HG03469 (cell line): ENCODE data around the gene BTBD9.
"Not testable (repeated sequence)": the region's sequence is repeated elsewhere in the genome, so short reads cannot be mapped to it uniquely, and the experiment has no call there.

ENCODE experiments used
- ATAC-seq: cut with Tn5 transposase; IDR thresholded peaks from one replicate; pipeline ENCODE4 v1.9.1; 2021; ENCODE audit warnings: mild to moderate bottlenecking, moderate library complexity, moderate number of reproducible peaks; ENCODE audit not compliant: unreplicated experiment

Gene BTBD9

GRCh38 chr6:38141085-38141484, 498.6 kb downstream of the BTBD9 start:
- no peak for ATAC-seq

- ATAC-seq: no peak
These were observed 501.4 kb downstream of the BTBD9 start for GRCh38 chr6:38138374-38138773.

- ATAC-seq: no peak
These were observed 502.0 kb downstream of the BTBD9 start for GRCh38 chr6:38137608-38138265.

- ATAC-seq: no peak
These were observed 503.2 kb downstream of the BTBD9 start for GRCh38 chr6:38136547-38136946.

GRCh38 chr6:38134704-38135088, 505.0 kb downstream of the BTBD9 start:
- no peak for ATAC-seq

- no peak for ATAC-seq
These were observed 505.6 kb downstream of the BTBD9 start for GRCh38 chr6:38133932-38134703.

GRCh38 chr6:38131527-38131965, 508.2 kb downstream of the BTBD9 start:
- no peak for ATAC-seq

GRCh38 chr6:38127284-38127683, 512.4 kb downstream of the BTBD9 start:
- ATAC-seq: no peak

- not testable (repeated sequence) for ATAC-seq
These were observed 515.4 kb downstream of the BTBD9 start for GRCh38 chr6:38124224-38124926.

GRCh38 chr6:38119516-38119915, 520.2 kb downstream of the BTBD9 start:
- ATAC-seq: no peak

- ATAC-seq: no peak
These were observed 520.9 kb downstream of the BTBD9 start for GRCh38 chr6:38118791-38119365.
